GM19043 (cell line): ENCODE data around the gene SKIC2.

ENCODE experiments used
- ATAC-seq: cut with Tn5 transposase; IDR thresholded peaks from one replicate; pipeline ENCODE4 v1.9.1; 2021; ENCODE audit warnings: low read depth; ENCODE audit not compliant: unreplicated experiment

SKIC2 gene

GRCh38 chr6:31945154-31945506 lies 13.8 kb upstream of the SKIC2 start:
- ATAC-seq = no peak

GRCh38 chr6:31945507-31946369 lies 13.2 kb upstream of the SKIC2 start, which contains the start of gene CFB:
Gene CFB, plus strand, starts transcription at chr6:31946095. Its CDS starts 127 bp downstream, at chr6:31946222.
- ATAC-seq = no peak

GRCh38 chr6:31946370-31946885 lies 12.5 kb upstream of the SKIC2 start:
- no peak for ATAC-seq

- no peak for ATAC-seq
These were observed 11.8 kb upstream of the SKIC2 start for GRCh38 chr6:31947070-31947675.

- no peak for ATAC-seq
These were observed 11.1 kb upstream of the SKIC2 start for GRCh38 chr6:31947864-31948263.

GRCh38 chr6:31948306-31948705 lies 10.7 kb upstream of the SKIC2 start:
- ATAC-seq = no peak

- ATAC-seq = no peak
These were observed 10.1 kb upstream of the SKIC2 start for GRCh38 chr6:31948753-31949413.

GRCh38 chr6:31949926-31950548 lies 8.9 kb upstream of the SKIC2 start:
- no peak for ATAC-seq

GRCh38 chr6:31952140-31952805 lies 6.7 kb upstream of the SKIC2 start:
- no peak for ATAC-seq

- ATAC-seq = no peak
These were observed 6.1 kb upstream of the SKIC2 start for GRCh38 chr6:31952890-31953289.

- ATAC-seq = no peak
These were observed 4.5 kb upstream of the SKIC2 start for GRCh38 chr6:31954511-31954910.

GRCh38 chr6:31956796-31957195 lies 2.2 kb upstream of the SKIC2 start:
- ATAC-seq = no peak

GRCh38 chr6:31958412-31958740 lies 599 bp upstream of the SKIC2 start:
- no peak for ATAC-seq

- no peak for ATAC-seq
These were observed 2.6 kb downstream of the SKIC2 start for GRCh38 chr6:31961616-31962015.

GRCh38 chr6:31963921-31964320 lies 4.9 kb downstream of the SKIC2 start:
- ATAC-seq = no peak

GRCh38 chr6:31965700-31966099 lies 6.7 kb downstream of the SKIC2 start:
- ATAC-seq = no peak

- ATAC-seq = no peak
These were observed 7.5 kb downstream of the SKIC2 start for GRCh38 chr6:31966506-31966905.

GRCh38 chr6:31966997-31967925 lies 8.3 kb downstream of the SKIC2 start:
- ATAC-seq = no peak

GRCh38 chr6:31967926-31968320 lies 8.9 kb downstream of the SKIC2 start:
- ATAC-seq = no peak
